SK-N-SH (cell line): ENCODE results near the gene COL9A3.

Experiments used
- CTCF ChIP-seq: fragments of 200-600 bp; sonication (generic); IDR thresholded peaks from 2 replicates; pipeline ENCODE4 v1.6.1; 2017; ENCODE audit warnings: antibody characterized with exemption, mild to moderate bottlenecking, moderate library complexity
- ELF1 ChIP-seq: IDR thresholded peaks from 2 replicates; pipeline ENCODE4 v1.4.0; 2012
- JUND ChIP-seq: IDR thresholded peaks from 2 replicates; pipeline ENCODE4 v1.4.0; 2012
- RCOR1 ChIP-seq: fragments of 150-350 bp; IDR thresholded peaks from 2 replicates; pipeline ENCODE4 v1.6.1; 2017; ENCODE audit warnings: antibody characterized with exemption, low read length
- REST ChIP-seq: IDR thresholded peaks from 2 replicates; pipeline ENCODE4 v1.6.1; 2012; ENCODE audit warnings: mild to moderate bottlenecking, low read depth, low read length, moderate library complexity
- TCF12 ChIP-seq: IDR thresholded peaks from 2 replicates; pipeline ENCODE4 v1.4.0; 2012
- TEAD4 ChIP-seq: IDR thresholded peaks from 2 replicates; pipeline ENCODE4 v1.4.0; 2012; ENCODE audit warnings: mild to moderate bottlenecking, borderline replicate concordance; ENCODE audit not compliant: insufficient read depth
- TF ChIP-seq, protein P1 (sequence below): IDR thresholded peaks from 2 replicates; pipeline ENCODE4 v1.4.0; 2012; ENCODE audit warnings: low read depth, borderline replicate concordance

- TF ChIP-seq CTCF: no peak
- no peak for TF ChIP-seq REST
- no peak for TF ChIP-seq TCF12
- no peak for TF ChIP-seq TEAD4
- no peak for TF ChIP-seq RCOR1
- no peak for TF ChIP-seq ELF1
- TF ChIP-seq, protein P1, sequence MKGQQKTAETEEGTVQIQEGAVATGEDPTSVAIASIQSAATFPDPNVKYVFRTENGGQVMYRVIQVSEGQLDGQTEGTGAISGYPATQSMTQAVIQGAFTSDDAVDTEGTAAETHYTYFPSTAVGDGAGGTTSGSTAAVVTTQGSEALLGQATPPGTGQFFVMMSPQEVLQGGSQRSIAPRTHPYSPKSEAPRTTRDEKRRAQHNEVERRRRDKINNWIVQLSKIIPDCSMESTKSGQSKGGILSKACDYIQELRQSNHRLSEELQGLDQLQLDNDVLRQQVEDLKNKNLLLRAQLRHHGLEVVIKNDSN: no peak
- TF ChIP-seq JUND: no peak
Observed at GRCh38 chr20:62771396-62772102, 45.3 kb upstream of the COL9A3 start.
